ENCODE data around the gene SV2C.
"Not testable (repeated sequence)": the region's sequence is repeated elsewhere in the genome, so short reads cannot be mapped to it uniquely, and the experiment has no call there.

SV2C gene

DNA sequence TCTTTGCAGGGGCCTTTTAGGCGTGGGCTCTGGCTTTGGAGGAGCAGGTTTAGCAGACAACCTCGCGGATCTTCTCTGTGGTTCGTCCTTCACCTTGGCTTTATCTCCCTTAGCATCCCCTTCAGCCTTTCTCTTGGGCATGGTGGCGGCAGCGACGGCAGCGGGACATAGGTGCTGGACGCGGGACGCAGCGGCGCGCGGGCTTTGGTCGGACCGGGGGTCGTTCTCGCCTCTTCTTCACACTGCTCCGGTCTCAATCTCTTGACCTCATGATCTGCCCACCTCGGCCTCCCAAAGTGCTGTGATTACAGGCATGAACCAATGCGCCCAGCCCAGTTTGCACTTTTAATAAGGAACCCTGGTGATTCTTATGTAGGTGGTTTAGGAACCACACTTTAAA is 159.0 kb downstream of the SV2C start:
- H3K27me3 ChIP-seq (ENCODE audit: control insufficient read depth in 1 of 2, insufficient read depth in 2 of 2, low read length in 2 of 2) = not testable (repeated sequence)

DNA sequence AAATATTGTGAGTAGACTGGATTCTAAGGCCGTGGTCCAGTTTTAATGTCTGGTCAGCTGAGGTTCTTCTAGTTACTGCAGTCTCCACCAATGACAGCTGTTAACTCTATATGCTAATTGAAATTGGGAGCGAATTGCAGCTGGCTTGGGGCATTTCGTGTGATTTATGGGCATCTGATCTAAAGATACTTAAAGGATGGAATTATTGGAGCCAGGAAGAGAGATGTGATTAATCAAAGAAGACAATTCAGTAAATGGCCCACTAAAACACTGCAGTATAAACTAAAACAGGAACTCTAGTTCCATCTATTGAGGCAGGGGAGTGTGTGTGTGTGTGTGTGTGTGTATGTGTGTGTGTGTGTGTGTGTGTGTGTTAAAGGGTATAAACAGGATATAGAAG is 162.4 kb downstream of the SV2C start:
- no peaks in the 10 kb centered on the region for H3K36me3 ChIP-seq (ENCODE audit: control insufficient read depth in 1 of 2, insufficient read depth in 2 of 2, low read length in 2 of 2)
- H3K4me3 ChIP-seq (ENCODE audit: low read depth in 1 of 2, low read length in 2 of 2) = no peak overlapping the region
- H3K4me1 ChIP-seq (ENCODE audit: control insufficient read depth in 1 of 2, insufficient read depth in 2 of 2, low read length in 2 of 2) = no peaks in the 10 kb centered on the region
- no peak overlapping the region for H3K9ac ChIP-seq (ENCODE audit: low read depth in 1 of 2, low read length in 2 of 2)
- no peaks in the 10 kb centered on the region for H3K9me3 ChIP-seq (ENCODE audit: control insufficient read depth in 1 of 2, low read length in 2 of 2)
- no peaks in the 10 kb centered on the region for H3K27me3 ChIP-seq (ENCODE audit: control insufficient read depth in 1 of 2, insufficient read depth in 2 of 2, low read length in 2 of 2)
- no peak overlapping the region for H3K27ac ChIP-seq (ENCODE audit: low read depth, low read length)

More for the DNA sequence above, 159.0 kb downstream of the SV2C start:
- H3K4me3 ChIP-seq (ENCODE audit: low read depth in 1 of 2, low read length in 2 of 2); H3K27ac ChIP-seq (ENCODE audit: low read depth, low read length); H3K36me3 ChIP-seq (ENCODE audit: control insufficient read depth in 1 of 2, insufficient read depth in 2 of 2, low read length in 2 of 2); H3K9me3 ChIP-seq (ENCODE audit: control insufficient read depth in 1 of 2, low read length in 2 of 2); H3K9ac ChIP-seq (ENCODE audit: low read depth in 1 of 2, low read length in 2 of 2); H3K4me1 ChIP-seq (ENCODE audit: control insufficient read depth in 1 of 2, insufficient read depth in 2 of 2, low read length in 2 of 2): not testable (repeated sequence)

DNA sequence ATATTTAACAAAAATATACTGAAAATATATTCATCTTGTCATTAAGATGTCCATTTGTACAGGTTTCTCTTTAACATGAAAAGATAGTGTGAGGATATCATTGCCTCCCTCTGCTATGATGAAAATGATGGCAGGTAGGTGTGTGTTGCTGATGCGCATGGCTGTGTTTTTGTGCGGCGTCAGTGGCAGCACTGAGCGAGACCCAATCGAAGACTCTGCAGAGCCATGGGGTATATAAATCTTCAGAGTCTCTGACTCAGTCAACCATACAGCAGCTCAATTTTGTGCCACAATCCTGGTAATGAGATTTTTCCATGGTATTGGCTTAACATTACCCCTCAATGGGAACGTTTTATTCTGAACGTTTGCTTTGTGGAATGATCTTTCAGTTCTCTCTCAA is 166.4 kb downstream of the SV2C start:
- H3K36me3 ChIP-seq (ENCODE audit: control insufficient read depth in 1 of 2, insufficient read depth in 2 of 2, low read length in 2 of 2) = no peaks in the 10 kb centered on the region
- no peak overlapping the region for H3K9ac ChIP-seq (ENCODE audit: low read depth in 1 of 2, low read length in 2 of 2)
- H3K27me3 ChIP-seq (ENCODE audit: control insufficient read depth in 1 of 2, insufficient read depth in 2 of 2, low read length in 2 of 2) = no peaks in the 10 kb centered on the region
- no peaks in the 10 kb centered on the region for H3K9me3 ChIP-seq (ENCODE audit: control insufficient read depth in 1 of 2, low read length in 2 of 2)
- no peaks in the 10 kb centered on the region for H3K4me1 ChIP-seq (ENCODE audit: control insufficient read depth in 1 of 2, insufficient read depth in 2 of 2, low read length in 2 of 2)
- no peak overlapping the region for H3K27ac ChIP-seq (ENCODE audit: low read depth, low read length)
- H3K4me3 ChIP-seq (ENCODE audit: low read depth in 1 of 2, low read length in 2 of 2) = no peak overlapping the region

DNA sequence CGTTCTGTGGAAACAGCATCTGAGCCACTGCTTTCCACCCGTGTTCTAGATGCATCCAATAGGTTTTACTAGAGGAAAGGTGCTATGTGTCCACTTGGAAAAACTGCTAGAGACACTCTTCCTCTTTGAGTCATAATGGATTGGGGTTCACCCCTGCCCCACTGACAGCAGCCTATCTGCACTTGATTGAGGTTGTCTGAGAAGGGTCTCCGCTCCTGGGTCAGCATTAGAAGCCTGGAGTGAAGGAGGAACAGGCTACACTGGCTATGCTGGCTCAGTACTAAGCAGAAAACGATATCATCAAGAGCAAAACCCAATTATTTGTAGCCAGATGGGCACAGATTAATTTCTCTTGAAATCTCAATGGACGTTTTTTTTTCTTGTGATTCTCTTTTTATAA is 167.3 kb downstream of the SV2C start:
- no peaks in the 10 kb centered on the region for H3K27me3 ChIP-seq (ENCODE audit: control insufficient read depth in 1 of 2, insufficient read depth in 2 of 2, low read length in 2 of 2)
- no peak overlapping the region for H3K27ac ChIP-seq (ENCODE audit: low read depth, low read length)
- H3K9me3 ChIP-seq (ENCODE audit: control insufficient read depth in 1 of 2, low read length in 2 of 2) = no peaks in the 10 kb centered on the region
- H3K4me3 ChIP-seq (ENCODE audit: low read depth in 1 of 2, low read length in 2 of 2) = no peak overlapping the region
- H3K4me1 ChIP-seq (ENCODE audit: control insufficient read depth in 1 of 2, insufficient read depth in 2 of 2, low read length in 2 of 2) = no peaks in the 10 kb centered on the region
- H3K36me3 ChIP-seq (ENCODE audit: control insufficient read depth in 1 of 2, insufficient read depth in 2 of 2, low read length in 2 of 2) = no peaks in the 10 kb centered on the region
- no peak overlapping the region for H3K9ac ChIP-seq (ENCODE audit: low read depth in 1 of 2, low read length in 2 of 2)

DNA sequence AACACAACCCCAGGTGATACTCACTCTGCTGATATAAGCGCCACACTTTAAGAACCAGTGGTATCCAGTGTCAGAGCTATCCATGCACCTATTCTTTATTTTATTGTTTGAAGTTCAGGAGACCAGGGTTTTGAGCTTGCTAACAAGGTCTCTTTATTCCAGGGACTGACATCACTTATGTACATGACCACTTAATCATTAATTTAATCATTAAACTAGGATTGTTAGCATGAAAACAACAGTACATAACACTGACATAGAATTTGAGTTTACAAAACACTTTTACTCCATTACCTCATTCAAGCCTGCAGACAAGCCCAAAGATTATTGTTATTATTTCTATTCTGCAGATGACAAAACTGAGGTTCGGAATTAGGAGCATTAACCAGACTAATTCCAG is 168.5 kb downstream of the SV2C start:
- Histone ChIP-seq H3K36me3 (ENCODE audit: control insufficient read depth in 1 of 2, insufficient read depth in 2 of 2, low read length in 2 of 2) (no peaks in the 10 kb centered on the region), H3K4me3 (ENCODE audit: low read depth in 1 of 2, low read length in 2 of 2) (no peak overlapping the region), H3K4me1 (ENCODE audit: control insufficient read depth in 1 of 2, insufficient read depth in 2 of 2, low read length in 2 of 2) (no peaks in the 10 kb centered on the region), H3K27ac (ENCODE audit: low read depth, low read length) (no peak overlapping the region), H3K9ac (ENCODE audit: low read depth in 1 of 2, low read length in 2 of 2) (no peak overlapping the region), H3K27me3 (ENCODE audit: control insufficient read depth in 1 of 2, insufficient read depth in 2 of 2, low read length in 2 of 2) (no peaks in the 10 kb centered on the region), H3K9me3 (ENCODE audit: control insufficient read depth in 1 of 2, low read length in 2 of 2) (no peaks in the 10 kb centered on the region)

DNA sequence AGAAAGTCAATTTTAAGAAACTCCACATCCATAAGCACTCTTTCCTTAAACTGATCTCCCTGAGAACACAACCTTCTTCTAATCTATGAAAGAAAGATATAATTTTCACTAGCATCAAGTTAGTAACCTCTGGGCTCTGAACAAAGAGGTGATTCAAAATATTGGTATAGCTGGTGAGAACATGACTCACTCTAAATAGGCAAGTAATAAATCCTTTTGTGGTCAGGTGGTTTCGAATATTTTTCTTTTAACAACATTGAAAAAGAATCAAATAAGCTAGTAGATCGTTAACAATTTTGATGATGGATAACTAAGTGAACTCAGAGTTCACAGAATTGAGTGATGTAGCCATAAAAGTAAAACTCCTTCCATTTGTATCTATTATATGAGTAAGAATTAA is 169.3 kb downstream of the SV2C start:
- Histone ChIP-seq H3K9me3 (ENCODE audit: control insufficient read depth in 1 of 2, low read length in 2 of 2) (no peaks in the 10 kb centered on the region), H3K27me3 (ENCODE audit: control insufficient read depth in 1 of 2, insufficient read depth in 2 of 2, low read length in 2 of 2) (no peaks in the 10 kb centered on the region), H3K27ac (ENCODE audit: low read depth, low read length) (no peak overlapping the region), H3K4me1 (ENCODE audit: control insufficient read depth in 1 of 2, insufficient read depth in 2 of 2, low read length in 2 of 2) (no peaks in the 10 kb centered on the region), H3K4me3 (ENCODE audit: low read depth in 1 of 2, low read length in 2 of 2) (no peak overlapping the region), H3K36me3 (ENCODE audit: control insufficient read depth in 1 of 2, insufficient read depth in 2 of 2, low read length in 2 of 2) (no peaks in the 10 kb centered on the region), H3K9ac (ENCODE audit: low read depth in 1 of 2, low read length in 2 of 2) (no peak overlapping the region)

DNA sequence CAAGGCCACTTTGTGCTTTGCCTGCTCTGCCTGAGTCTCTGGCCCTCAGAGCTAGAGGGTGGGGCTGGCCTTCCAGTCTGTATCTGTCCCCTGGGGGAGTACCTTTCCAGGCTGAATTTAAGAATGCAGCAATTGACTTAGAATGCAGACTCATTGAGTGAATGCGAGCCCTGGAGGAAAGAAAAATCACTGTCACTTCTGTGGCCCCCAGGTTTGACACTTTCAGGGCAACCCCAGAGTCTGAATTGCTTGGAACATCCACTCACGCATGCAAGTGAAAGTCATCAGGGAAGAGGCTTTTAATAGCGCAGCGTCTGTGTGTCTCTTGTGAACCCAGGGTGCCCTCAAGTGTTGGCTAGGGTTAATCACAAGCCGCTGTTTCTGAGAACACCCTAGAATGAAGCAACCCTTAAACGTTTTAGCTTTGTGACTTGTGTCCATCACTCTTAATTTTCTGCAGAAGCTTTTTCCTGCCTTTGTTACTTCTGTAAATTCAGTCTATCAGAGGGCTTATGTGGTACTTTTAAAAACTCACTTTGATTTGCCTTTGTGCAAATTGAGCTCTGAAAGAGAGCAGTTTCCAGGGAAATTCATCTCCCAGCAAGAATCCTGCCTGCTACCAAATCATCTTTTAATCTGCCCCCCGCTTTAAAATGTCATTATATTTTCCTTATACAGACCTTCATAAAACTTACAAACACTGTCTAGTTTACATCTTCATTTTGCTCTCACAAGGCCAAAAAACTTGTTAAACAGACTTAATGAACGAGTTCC is 173.1 kb downstream of the SV2C start:
- H3K9me3 ChIP-seq (ENCODE audit: control insufficient read depth in 1 of 2, low read length in 2 of 2) = no peaks in the 10 kb centered on the region
- H3K27ac ChIP-seq (ENCODE audit: low read depth, low read length) = no peak overlapping the region
- H3K4me3 ChIP-seq (ENCODE audit: low read depth in 1 of 2, low read length in 2 of 2) = no peak overlapping the region
- no peaks in the 10 kb centered on the region for H3K4me1 ChIP-seq (ENCODE audit: control insufficient read depth in 1 of 2, insufficient read depth in 2 of 2, low read length in 2 of 2)
- no peaks in the 10 kb centered on the region for H3K27me3 ChIP-seq (ENCODE audit: control insufficient read depth in 1 of 2, insufficient read depth in 2 of 2, low read length in 2 of 2)
- no peaks in the 10 kb centered on the region for H3K36me3 ChIP-seq (ENCODE audit: control insufficient read depth in 1 of 2, insufficient read depth in 2 of 2, low read length in 2 of 2)
- no peak overlapping the region for H3K9ac ChIP-seq (ENCODE audit: low read depth in 1 of 2, low read length in 2 of 2)

DNA sequence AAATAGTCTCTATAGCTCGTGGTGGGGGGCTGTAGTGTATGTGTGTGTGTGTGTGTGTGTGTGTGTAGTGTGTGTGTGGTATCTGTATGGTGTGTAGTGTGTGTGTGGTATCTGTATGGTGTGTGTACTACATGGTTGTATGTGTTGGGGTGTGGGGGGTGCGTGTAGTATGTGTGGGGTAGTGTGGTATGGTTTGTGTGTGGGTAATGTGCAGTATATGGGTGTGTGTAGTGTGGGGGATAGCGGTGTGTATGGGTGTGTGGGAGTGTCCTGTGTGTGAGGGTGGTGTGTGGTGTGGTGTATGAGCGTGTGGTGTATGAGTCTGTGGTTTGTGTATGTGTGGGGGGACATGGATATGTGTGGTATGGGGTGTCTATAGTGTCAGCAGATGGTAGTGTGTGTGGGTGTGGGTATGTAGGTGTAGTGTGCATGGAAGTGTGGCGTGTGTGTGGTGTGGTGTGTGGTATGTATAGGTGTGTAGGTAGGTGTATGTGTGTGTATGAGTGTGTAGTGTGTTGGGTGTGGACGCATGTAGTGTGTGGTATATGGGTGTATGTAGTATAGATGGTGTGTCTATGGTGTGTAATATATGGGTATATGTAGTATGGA is 174.1 kb downstream of the SV2C start:
- H3K9me3 ChIP-seq (ENCODE audit: control insufficient read depth in 1 of 2, low read length in 2 of 2) = no peaks in the 10 kb centered on the region
- H3K4me3 ChIP-seq (ENCODE audit: low read depth in 1 of 2, low read length in 2 of 2) = no peak overlapping the region
- H3K27ac ChIP-seq (ENCODE audit: low read depth, low read length) = no peak overlapping the region
- H3K27me3 ChIP-seq (ENCODE audit: control insufficient read depth in 1 of 2, insufficient read depth in 2 of 2, low read length in 2 of 2) = no peaks in the 10 kb centered on the region
- H3K9ac ChIP-seq (ENCODE audit: low read depth in 1 of 2, low read length in 2 of 2) = no peak overlapping the region
- no peaks in the 10 kb centered on the region for H3K4me1 ChIP-seq (ENCODE audit: control insufficient read depth in 1 of 2, insufficient read depth in 2 of 2, low read length in 2 of 2)
- no peaks in the 10 kb centered on the region for H3K36me3 ChIP-seq (ENCODE audit: control insufficient read depth in 1 of 2, insufficient read depth in 2 of 2, low read length in 2 of 2)

DNA sequence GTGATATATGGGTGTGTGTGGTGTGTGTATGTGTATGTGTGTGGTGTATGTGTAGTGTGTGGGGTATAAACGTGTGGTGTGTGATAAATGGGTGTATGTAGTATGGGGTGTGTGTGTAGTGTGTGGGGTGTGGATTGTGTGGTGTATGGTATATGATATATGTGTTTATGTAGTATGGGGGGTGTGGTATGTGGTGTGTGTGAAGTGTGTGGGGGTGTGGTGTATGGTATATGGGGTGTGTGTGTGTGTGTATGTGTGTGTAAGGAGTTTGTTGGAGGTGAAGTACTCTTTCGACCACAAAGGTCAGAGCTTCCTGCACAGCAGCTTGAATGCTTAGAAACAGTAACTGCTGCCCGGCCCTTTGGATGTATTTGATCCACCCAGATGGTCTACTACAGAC is 174.7 kb downstream of the SV2C start:
- Histone ChIP-seq H3K36me3 (ENCODE audit: control insufficient read depth in 1 of 2, insufficient read depth in 2 of 2, low read length in 2 of 2) (no peaks in the 10 kb centered on the region), H3K9me3 (ENCODE audit: control insufficient read depth in 1 of 2, low read length in 2 of 2) (no peaks in the 10 kb centered on the region), H3K4me1 (ENCODE audit: control insufficient read depth in 1 of 2, insufficient read depth in 2 of 2, low read length in 2 of 2) (no peaks in the 10 kb centered on the region), H3K27me3 (ENCODE audit: control insufficient read depth in 1 of 2, insufficient read depth in 2 of 2, low read length in 2 of 2) (no peaks in the 10 kb centered on the region), H3K4me3 (ENCODE audit: low read depth in 1 of 2, low read length in 2 of 2) (no peak overlapping the region), H3K27ac (ENCODE audit: low read depth, low read length) (no peak overlapping the region), H3K9ac (ENCODE audit: low read depth in 1 of 2, low read length in 2 of 2) (no peak overlapping the region)

DNA sequence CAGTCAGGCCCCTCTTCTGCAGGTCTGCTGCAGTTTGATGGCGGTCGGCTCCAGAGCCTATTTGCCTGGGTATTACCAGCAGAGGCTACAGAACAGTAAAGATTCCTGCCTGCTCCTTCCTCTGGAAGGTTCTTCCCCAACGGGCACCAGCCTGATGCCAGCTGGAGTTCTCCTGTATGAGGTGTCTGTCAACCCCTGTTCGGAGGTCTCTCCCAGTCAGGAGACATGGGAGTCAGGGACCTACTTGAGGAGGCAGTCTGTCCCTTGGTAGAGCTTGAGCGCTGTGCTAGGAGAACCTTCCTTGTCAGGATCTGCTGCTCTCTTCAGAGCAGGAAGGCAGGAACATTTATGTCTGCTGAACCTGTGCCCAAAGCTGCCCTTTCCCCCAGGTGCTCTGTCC is 181.5 kb downstream of the SV2C start:
- Histone ChIP-seq H3K4me3 (ENCODE audit: low read depth in 1 of 2, low read length in 2 of 2) (no peak overlapping the region), H3K27ac (ENCODE audit: low read depth, low read length) (no peak overlapping the region), H3K36me3 (ENCODE audit: control insufficient read depth in 1 of 2, insufficient read depth in 2 of 2, low read length in 2 of 2) (no peaks in the 10 kb centered on the region), H3K9me3 (ENCODE audit: control insufficient read depth in 1 of 2, low read length in 2 of 2) (no peaks in the 10 kb centered on the region), H3K27me3 (ENCODE audit: control insufficient read depth in 1 of 2, insufficient read depth in 2 of 2, low read length in 2 of 2) (no peaks in the 10 kb centered on the region), H3K4me1 (ENCODE audit: control insufficient read depth in 1 of 2, insufficient read depth in 2 of 2, low read length in 2 of 2) (no peaks in the 10 kb centered on the region), H3K9ac (ENCODE audit: low read depth in 1 of 2, low read length in 2 of 2) (no peak overlapping the region)
